DND-41 (cell line): Measurements from ENCODE around the gene SOX3.

Experiments
- ATAC-seq: fragments of 200-7000 bp; cut with Tn5 transposase; 3 replicates; pipeline ENCODE4 v1.9.1; 2021; ENCODE audit warnings: low read depth; ENCODE audit not compliant: insufficient read depth
- DNase-seq: peaks from one replicate; pipeline ENCODE4 v3.0.0-alpha.2; 2020
- H2AFZ ChIP-seq: 2 replicates; pipeline ENCODE4 v1.6.0; 2012; ENCODE audit warnings: low read depth, low read length
- H3K27ac ChIP-seq: 2 replicates; pipeline ENCODE4 v1.5.1; 2012; ENCODE audit warnings: low read length, inconsistent platforms
- H3K27me3 ChIP-seq: fragments of 200-600 bp; sonication (generic); 2 replicates; pipeline ENCODE4 v1.6.0; 2012; ENCODE audit warnings: low read length, mild to moderate bottlenecking, inconsistent platforms; ENCODE audit not compliant: insufficient read depth, poor library complexity
- H3K36me3 ChIP-seq: 2 replicates; pipeline ENCODE4 v1.5.1; 2012; ENCODE audit warnings: low read length, inconsistent platforms; ENCODE audit not compliant: insufficient read depth
- H3K4me1 ChIP-seq: 2 replicates; pipeline ENCODE4 v1.5.1; 2012; ENCODE audit warnings: mild to moderate bottlenecking, low read length; ENCODE audit not compliant: insufficient read depth
- H3K4me2 ChIP-seq: 2 replicates; pipeline ENCODE4 v1.6.0; 2012; ENCODE audit warnings: mild to moderate bottlenecking, moderate library complexity, low read length, inconsistent platforms; ENCODE audit not compliant: insufficient read depth
- H3K4me3 ChIP-seq, 2 experiments: fragments of 200-600 bp in 1 of 2; shearing (Covaris generic) in 1 of 2; 2 replicates each; pipeline ENCODE4 v1.5.1; 2012 to 2016; ENCODE audit warnings: inconsistent platforms in 2 of 2, low read length in 2 of 2, mild to moderate bottlenecking in 2 of 2, low read depth in 1 of 2, moderate library complexity in 1 of 2
- H3K79me2 ChIP-seq: 2 replicates; pipeline ENCODE4 v1.6.0; 2012; ENCODE audit warnings: low read length, inconsistent platforms; ENCODE audit not compliant: insufficient read depth
- H3K9ac ChIP-seq: 2 replicates; pipeline ENCODE4 v1.6.0; 2012; ENCODE audit warnings: low read depth, mild to moderate bottlenecking, inconsistent platforms, low read length, moderate library complexity
- H3K9me3 ChIP-seq: 2 replicates; pipeline ENCODE4 v1.5.1; 2012; ENCODE audit warnings: low read length, moderate library complexity, mild to moderate bottlenecking, inconsistent platforms; ENCODE audit not compliant: insufficient read depth, severe bottlenecking
- H4K20me1 ChIP-seq: 2 replicates; pipeline ENCODE4 v1.6.0; 2012; ENCODE audit warnings: low read length; ENCODE audit not compliant: insufficient read depth
- EZH2 ChIP-seq: IDR thresholded peaks from 3 replicates; pipeline ENCODE4 v1.6.1; 2012; ENCODE audit warnings: borderline replicate concordance, low read depth, mild to moderate bottlenecking, moderate library complexity, low read length, inconsistent platforms; ENCODE audit not compliant: severe bottlenecking
- TF ChIP-seq, protein P1 (sequence below): IDR thresholded peaks from 2 replicates; pipeline ENCODE4 v1.5.1; 2012; ENCODE audit warnings: borderline replicate concordance, low read length, moderate library complexity, mild to moderate bottlenecking; ENCODE audit not compliant: poor library complexity, severe bottlenecking; ENCODE audit errors: extremely low read depth

Gene SOX3

DNA sequence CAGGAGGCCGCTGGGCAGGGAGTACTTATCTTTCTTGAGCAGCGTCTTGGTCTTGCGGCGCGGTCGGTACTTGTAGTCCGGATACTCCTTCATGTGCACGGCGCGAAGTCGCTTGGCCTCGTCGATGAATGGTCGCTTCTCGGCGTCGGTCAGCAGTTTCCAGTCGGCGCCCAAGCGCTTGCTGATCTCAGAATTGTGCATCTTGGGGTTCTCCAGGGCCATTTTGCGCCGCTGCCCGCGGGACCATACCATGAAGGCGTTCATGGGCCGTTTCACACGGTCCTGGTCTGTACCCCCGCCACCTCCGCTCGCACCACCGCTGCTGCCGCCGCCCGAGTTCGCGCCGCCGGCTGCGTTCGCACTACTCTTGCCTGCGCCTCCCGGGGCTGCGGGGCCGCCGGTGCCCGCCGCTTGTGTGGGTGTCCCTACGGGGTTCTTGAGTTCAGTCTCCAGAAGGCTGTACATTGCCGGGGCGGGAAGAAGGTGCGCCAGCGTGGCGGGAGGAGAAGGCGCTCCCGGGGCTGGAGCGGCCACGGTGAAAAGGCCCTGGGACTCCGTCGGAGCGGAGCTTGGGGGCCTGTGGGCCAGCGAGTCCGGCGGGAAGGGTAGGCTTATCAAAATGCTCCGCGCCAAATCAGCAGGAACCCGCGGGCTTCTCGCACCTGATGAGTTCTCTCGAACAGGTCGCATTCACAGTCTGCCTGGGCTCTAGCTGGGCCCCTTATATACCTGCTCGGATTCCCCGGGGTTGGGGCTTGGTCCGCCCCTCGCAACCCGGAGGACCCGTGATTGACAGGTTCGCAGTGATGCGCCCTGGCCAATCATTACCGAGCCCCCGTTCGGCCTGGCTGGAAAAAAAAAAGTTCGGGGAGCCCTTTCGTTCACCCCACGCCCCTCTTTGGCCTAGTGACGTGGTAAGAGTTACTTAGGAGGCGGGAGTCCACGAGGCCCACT, at the start of gene SOX3:
Gene SOX3, minus strand, starts transcription at position 699 of the 954 bp plus-strand sequence. Its CDS starts 9 bp downstream, at position 690.
- Histone ChIP-seq H3K27me3 (no peaks in the 10 kb centered on the region), H3K36me3 (no peaks in the 10 kb centered on the region), H3K79me2 (no peaks in the 10 kb centered on the region), H3K4me3 (no peak within 1 kb of the TSS), H3K4me2 (no peak within 1 kb of the TSS), H3K9me3 (no peaks in the 10 kb centered on the region), H2AFZ (no peak within 1 kb of the TSS), H3K27ac (no peak within 1 kb of the TSS), H3K9ac (no peak within 1 kb of the TSS), H3K4me1 (no peaks in the 10 kb centered on the region), H4K20me1 (no peaks in the 10 kb centered on the region)
- DNase-seq, result no peak
- no peak for ATAC-seq
- TF ChIP-seq EZH2, result no peak
- TF ChIP-seq, protein P1, sequence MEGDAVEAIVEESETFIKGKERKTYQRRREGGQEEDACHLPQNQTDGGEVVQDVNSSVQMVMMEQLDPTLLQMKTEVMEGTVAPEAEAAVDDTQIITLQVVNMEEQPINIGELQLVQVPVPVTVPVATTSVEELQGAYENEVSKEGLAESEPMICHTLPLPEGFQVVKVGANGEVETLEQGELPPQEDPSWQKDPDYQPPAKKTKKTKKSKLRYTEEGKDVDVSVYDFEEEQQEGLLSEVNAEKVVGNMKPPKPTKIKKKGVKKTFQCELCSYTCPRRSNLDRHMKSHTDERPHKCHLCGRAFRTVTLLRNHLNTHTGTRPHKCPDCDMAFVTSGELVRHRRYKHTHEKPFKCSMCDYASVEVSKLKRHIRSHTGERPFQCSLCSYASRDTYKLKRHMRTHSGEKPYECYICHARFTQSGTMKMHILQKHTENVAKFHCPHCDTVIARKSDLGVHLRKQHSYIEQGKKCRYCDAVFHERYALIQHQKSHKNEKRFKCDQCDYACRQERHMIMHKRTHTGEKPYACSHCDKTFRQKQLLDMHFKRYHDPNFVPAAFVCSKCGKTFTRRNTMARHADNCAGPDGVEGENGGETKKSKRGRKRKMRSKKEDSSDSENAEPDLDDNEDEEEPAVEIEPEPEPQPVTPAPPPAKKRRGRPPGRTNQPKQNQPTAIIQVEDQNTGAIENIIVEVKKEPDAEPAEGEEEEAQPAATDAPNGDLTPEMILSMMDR, result no peak

DNA sequence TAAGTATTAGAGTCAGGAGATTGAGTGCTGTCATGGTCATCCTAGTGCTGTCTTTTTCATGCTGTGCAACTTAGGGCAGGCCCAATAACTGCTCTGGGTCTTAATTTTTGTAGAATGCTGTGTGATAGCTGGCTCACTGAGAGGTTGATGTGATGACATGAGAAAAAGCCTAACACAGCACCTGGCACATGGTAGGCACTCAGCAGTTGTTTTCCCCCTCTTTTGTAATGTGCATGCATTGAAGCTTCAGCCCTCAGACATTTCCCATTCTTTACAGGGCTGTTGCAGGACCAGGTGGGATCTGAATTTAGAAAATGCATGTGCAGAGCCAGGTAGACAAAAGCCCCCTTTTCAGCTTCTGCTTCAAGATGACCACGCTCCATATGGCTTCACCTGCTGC, 44.1 kb upstream of the SOX3 start:
- no peaks in the 10 kb centered on the region for H3K27me3 ChIP-seq
- no peak overlapping the region for H3K4me3 ChIP-seq
- H3K9me3 ChIP-seq, result no peaks in the 10 kb centered on the region
- no peak for ATAC-seq
- no peak overlapping the region for H2AFZ ChIP-seq
- TF ChIP-seq EZH2, result no peak
- TF ChIP-seq, protein P1, result no peak
- no peak overlapping the region for H3K27ac ChIP-seq
- no peak overlapping the region for H3K9ac ChIP-seq
- no peaks in the 10 kb centered on the region for H3K79me2 ChIP-seq
- no peak for DNase-seq
- H4K20me1 ChIP-seq, result no peaks in the 10 kb centered on the region
- no peaks in the 10 kb centered on the region for H3K4me1 ChIP-seq
- no peak overlapping the region for H3K4me2 ChIP-seq
- H3K36me3 ChIP-seq, result no peaks in the 10 kb centered on the region

DNA sequence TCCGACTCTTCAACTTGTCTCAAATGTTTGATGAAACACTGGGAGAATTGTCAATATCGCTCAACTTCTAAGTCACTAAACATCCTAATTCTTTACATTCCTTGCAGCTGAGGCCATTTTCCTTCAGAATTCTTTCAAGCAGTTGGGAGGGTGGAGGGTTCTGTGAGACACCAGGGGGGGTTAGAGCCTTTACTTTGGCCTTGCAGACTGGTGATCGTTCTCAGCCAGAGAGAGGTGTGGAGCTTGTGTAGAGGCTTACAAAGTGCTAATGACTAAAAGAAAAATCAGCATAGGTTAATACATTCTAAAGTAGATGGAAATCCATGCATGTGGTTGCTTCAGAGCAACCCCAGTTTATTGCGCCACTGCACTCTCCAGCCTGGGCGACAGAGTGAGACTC, 21.3 kb upstream of the SOX3 start:
- H3K4me2 ChIP-seq, result no peak overlapping the region
- no peak overlapping the region for H2AFZ ChIP-seq
- H3K4me1 ChIP-seq, result no peaks in the 10 kb centered on the region
- no peaks in the 10 kb centered on the region for H3K9me3 ChIP-seq
- no peaks in the 10 kb centered on the region for H3K36me3 ChIP-seq
- no peak overlapping the region for H3K9ac ChIP-seq
- no peak for ATAC-seq
- no peak overlapping the region for H3K27ac ChIP-seq
- H4K20me1 ChIP-seq, result no peaks in the 10 kb centered on the region
- no peaks in the 10 kb centered on the region for H3K27me3 ChIP-seq
- no peak overlapping the region for H3K4me3 ChIP-seq
- TF ChIP-seq, protein P1, result no peak
- no peak for TF ChIP-seq EZH2
- no peaks in the 10 kb centered on the region for H3K79me2 ChIP-seq
- DNase-seq, result no peak

DNA sequence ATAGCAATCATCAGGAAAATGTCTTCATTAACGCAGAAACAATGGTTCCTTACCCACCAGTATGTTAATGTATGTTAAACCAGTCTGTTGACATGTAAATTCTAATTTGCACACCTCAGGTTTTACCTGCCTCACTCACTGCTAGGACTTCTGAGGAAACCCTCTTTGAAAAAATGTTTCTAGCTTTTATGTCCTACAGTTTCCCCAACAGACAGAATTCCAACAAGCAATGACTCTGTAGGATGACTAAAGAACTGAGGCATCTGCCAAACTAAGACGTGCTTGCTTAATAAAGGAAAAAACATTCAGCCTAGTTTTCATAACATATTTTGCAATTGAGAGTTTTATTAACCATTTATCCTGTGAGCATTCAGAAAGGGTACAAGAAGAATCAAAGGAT, 20.6 kb upstream of the SOX3 start:
- H3K9me3 ChIP-seq, result no peaks in the 10 kb centered on the region
- no peaks in the 10 kb centered on the region for H4K20me1 ChIP-seq
- no peak overlapping the region for H3K27ac ChIP-seq
- no peaks in the 10 kb centered on the region for H3K4me1 ChIP-seq
- no peak overlapping the region for H3K9ac ChIP-seq
- no peaks in the 10 kb centered on the region for H3K79me2 ChIP-seq
- H3K36me3 ChIP-seq, result no peaks in the 10 kb centered on the region
- H3K4me3 ChIP-seq, result no peak overlapping the region
- no peak for TF ChIP-seq EZH2
- TF ChIP-seq, protein P1, result no peak
- no peaks in the 10 kb centered on the region for H3K27me3 ChIP-seq
- H2AFZ ChIP-seq, result no peak overlapping the region
- no peak for DNase-seq
- no peak for ATAC-seq
- H3K4me2 ChIP-seq, result no peak overlapping the region
